ENCODE measurements around the gene UMODL1.

UMODL1 gene

GRCh38 chr21:42137191-42137904 is 66.2 kb downstream of the UMODL1 start:
- no peak for DNase-seq

- no peak for DNase-seq
These were observed 69.2 kb downstream of the UMODL1 start for GRCh38 chr21:42140196-42140934.

GRCh38 chr21:42141643-42142042 is 70.5 kb downstream of the UMODL1 start:
- DNase-seq: no peak

GRCh38 chr21:42142141-42142540 is 71.0 kb downstream of the UMODL1 start:
- no peak for DNase-seq

GRCh38 chr21:42142627-42143026 is 71.5 kb downstream of the UMODL1 start:
- no peak for DNase-seq

GRCh38 chr21:42143111-42143510 is 72.0 kb downstream of the UMODL1 start:
- no peak for DNase-seq

GRCh38 chr21:42144221-42144620 is 73.1 kb downstream of the UMODL1 start:
- DNase-seq: no peak

GRCh38 chr21:42144679-42145568 is 73.8 kb downstream of the UMODL1 start:
- DNase-seq: no peak

GRCh38 chr21:42145569-42146272 is 74.6 kb downstream of the UMODL1 start:
- DNase-seq: peak in 1 of 2 donors; percentile 79

GRCh38 chr21:42146273-42146805 is 75.2 kb downstream of the UMODL1 start:
- DNase-seq: no peak

GRCh38 chr21:42146821-42147220 is 75.7 kb downstream of the UMODL1 start:
- DNase-seq: no peak

GRCh38 chr21:42147386-42148020 is 76.4 kb downstream of the UMODL1 start:
- DNase-seq: no peak

GRCh38 chr21:42148097-42148496 is 77.0 kb downstream of the UMODL1 start:
- DNase-seq: no peak

- DNase-seq: no peak
These were observed 77.5 kb downstream of the UMODL1 start for GRCh38 chr21:42148584-42148983.

GRCh38 chr21:42149656-42150473 is 78.7 kb downstream of the UMODL1 start:
- no peak for DNase-seq

GRCh38 chr21:42150474-42151085 is 79.5 kb downstream of the UMODL1 start:
- no peak for DNase-seq

GRCh38 chr21:42151148-42151947 is 80.2 kb downstream of the UMODL1 start:
- no peak for DNase-seq

- DNase-seq: no peak
These were observed 80.8 kb downstream of the UMODL1 start for GRCh38 chr21:42151948-42152220.

GRCh38 chr21:42153046-42153686 is 82.0 kb downstream of the UMODL1 start:
- DNase-seq: no peak
